ENCODE results near the gene DLGAP1. TPM values are rescaled to one million over a fixed set of nuclear protein-coding genes. Genes with fewer than 3 reads are reported as not detected.
"Not testable (repeated sequence)": the region's sequence is repeated elsewhere in the genome, so short reads cannot be mapped to it uniquely, and the experiment has no call there.

DLGAP1 gene
- total and polyA plus RNA-seq, 2 donors (not counting 1 experiment from before 2014, with no cell fraction given), result 0.07 to 0.61 TPM

DNA sequence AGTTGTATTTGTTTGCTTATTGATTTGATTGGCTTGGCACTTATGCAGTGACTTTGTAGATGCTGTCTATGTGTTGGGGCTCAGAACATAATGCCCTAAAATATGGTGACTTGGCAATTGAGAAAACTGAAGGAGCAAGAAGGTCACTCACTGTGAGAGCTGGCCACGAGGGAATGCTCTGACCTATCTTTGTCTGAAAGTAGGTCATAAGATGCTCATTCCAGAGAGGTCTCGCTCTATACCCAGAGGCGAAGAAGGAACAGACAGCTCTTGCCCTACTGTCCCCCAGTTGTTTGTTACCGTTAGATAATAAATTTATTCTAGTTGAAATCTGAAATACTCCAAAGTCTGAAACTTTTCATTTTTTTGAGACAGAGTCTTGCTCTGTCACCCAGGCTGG is 846.6 kb downstream of the DLGAP1 start:
- H3K79me2 ChIP-seq (ENCODE audit: control insufficient read depth, insufficient read depth, low read length), result no peaks in the 10 kb centered on the region
- H3K4me2 ChIP-seq (replicated peaks; ENCODE audit: low read depth, low read length, poor library complexity, severe bottlenecking), result no peak overlapping the region
- Mint-ChIP-seq H3K4me1 (peaks cover 2% of the 10 kb centered on the region), H3K27ac (no peak overlapping the region), H3K27me3 (no peaks in the 10 kb centered on the region), H3K4me3 (no peak overlapping the region), H3K9me3 (ENCODE audit: insufficient read depth) (no peaks in the 10 kb centered on the region)
- H3K4me3 ChIP-seq (ENCODE audit: control extremely low read depth in 1 of 5, extremely low read depth in 1 of 5, insufficient read depth in 1 of 5, low read depth in 2 of 5, low read length in 4 of 5), result no peak overlapping the region
- TF ChIP-seq, protein P1, sequence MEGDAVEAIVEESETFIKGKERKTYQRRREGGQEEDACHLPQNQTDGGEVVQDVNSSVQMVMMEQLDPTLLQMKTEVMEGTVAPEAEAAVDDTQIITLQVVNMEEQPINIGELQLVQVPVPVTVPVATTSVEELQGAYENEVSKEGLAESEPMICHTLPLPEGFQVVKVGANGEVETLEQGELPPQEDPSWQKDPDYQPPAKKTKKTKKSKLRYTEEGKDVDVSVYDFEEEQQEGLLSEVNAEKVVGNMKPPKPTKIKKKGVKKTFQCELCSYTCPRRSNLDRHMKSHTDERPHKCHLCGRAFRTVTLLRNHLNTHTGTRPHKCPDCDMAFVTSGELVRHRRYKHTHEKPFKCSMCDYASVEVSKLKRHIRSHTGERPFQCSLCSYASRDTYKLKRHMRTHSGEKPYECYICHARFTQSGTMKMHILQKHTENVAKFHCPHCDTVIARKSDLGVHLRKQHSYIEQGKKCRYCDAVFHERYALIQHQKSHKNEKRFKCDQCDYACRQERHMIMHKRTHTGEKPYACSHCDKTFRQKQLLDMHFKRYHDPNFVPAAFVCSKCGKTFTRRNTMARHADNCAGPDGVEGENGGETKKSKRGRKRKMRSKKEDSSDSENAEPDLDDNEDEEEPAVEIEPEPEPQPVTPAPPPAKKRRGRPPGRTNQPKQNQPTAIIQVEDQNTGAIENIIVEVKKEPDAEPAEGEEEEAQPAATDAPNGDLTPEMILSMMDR (IDR thresholded peaks at IDR 0.05), result no peak
- TF ChIP-seq EZH2 (IDR thresholded peaks at IDR 0.05; ENCODE audit: borderline replicate concordance, insufficient read depth, low read depth, low read length, poor library complexity, severe bottlenecking), result no peak
- H3K9me3 ChIP-seq (ENCODE audit: control extremely low read depth in 1 of 3, control insufficient read depth in 2 of 3, insufficient read depth in 1 of 3, low read length in 2 of 3), result no peaks in the 10 kb centered on the region
- H3K36me3 ChIP-seq (replicated peaks in 1 of 2; ENCODE audit: control extremely low read depth in 1 of 2, control insufficient read depth in 1 of 2, extremely low read depth in 1 of 2, insufficient read depth in 2 of 2, low read length in 1 of 2), result no peaks in the 10 kb centered on the region
- H2AFZ ChIP-seq (ENCODE audit: insufficient read depth, low read depth, low read length, poor library complexity, severe bottlenecking), result no peak overlapping the region
- H3K9ac ChIP-seq (ENCODE audit: low read length), result no peak overlapping the region
- no peak for ATAC-seq (ENCODE audit: low read depth)
- WGBS (ENCODE audit: insufficient coverage), result 89% methylated on average over 1 of the region's 4 CpGs
- no peaks in the 10 kb centered on the region for H4K20me1 ChIP-seq (ENCODE audit: control insufficient read depth, insufficient read depth, low read length, poor library complexity, severe bottlenecking)
- no peak overlapping the region for H3K27ac ChIP-seq (ENCODE audit: low read length in 2 of 2)
- peaks cover 22 to 27% of the 10 kb centered on the region in 2 donors for H3K4me1 ChIP-seq (ENCODE audit: control insufficient read depth in 2 of 2, insufficient read depth in 2 of 2, low read length in 2 of 2)
- DNase-seq, result no peak
- intact Hi-C loops (cut with micrococcal nuclease), result no loop called here
- ChIA-PET CTCF (interaction anchor here (0.6 to 2.5 kb wide), 4 partner anchors 12 to 58 kb away, joined by 3 to 12 read pairs (median 3); no protein-coding TSS in a partner anchor), POLR2A (interaction anchor here (0.6 kb wide), 1 partner anchor 640 kb away, joined by 3 read pairs; no protein-coding TSS in a partner anchor)
- H3K27me3 ChIP-seq (replicated peaks in 1 of 4; ENCODE audit: control extremely low read depth in 1 of 4, control insufficient read depth in 3 of 4, insufficient read depth in 4 of 4, low read length in 3 of 4), result no peaks in the 10 kb centered on the region

DNA sequence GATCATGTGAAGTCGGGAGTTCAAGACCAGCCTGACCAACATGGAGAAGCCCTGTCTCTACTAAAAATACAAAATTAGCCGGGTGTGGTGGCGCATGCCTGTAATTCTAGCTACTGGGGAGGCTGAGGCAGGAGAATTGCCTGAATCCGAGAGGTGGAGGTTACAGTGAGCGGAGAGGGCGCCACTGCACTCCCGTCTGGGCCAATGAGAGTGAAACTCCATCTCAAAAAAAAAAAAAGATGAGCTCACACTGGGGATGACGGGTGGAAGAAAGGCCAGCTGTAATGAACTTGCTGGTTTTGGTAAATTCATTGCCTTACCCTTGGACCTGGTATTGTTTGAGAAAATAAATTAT is 847.0 kb downstream of the DLGAP1 start:
- H3K4me3 Mint-ChIP-seq; H3K4me1 Mint-ChIP-seq; intact Hi-C loops (cut with micrococcal nuclease); H3K9ac ChIP-seq (ENCODE audit: low read length); ATAC-seq (ENCODE audit: low read depth); H3K27ac Mint-ChIP-seq; H3K4me2 ChIP-seq (replicated peaks; ENCODE audit: low read depth, low read length, poor library complexity, severe bottlenecking); H3K79me2 ChIP-seq (ENCODE audit: control insufficient read depth, insufficient read depth, low read length); H4K20me1 ChIP-seq (ENCODE audit: control insufficient read depth, insufficient read depth, low read length, poor library complexity, severe bottlenecking); H3K4me3 ChIP-seq (ENCODE audit: control extremely low read depth in 1 of 5, extremely low read depth in 1 of 5, insufficient read depth in 1 of 5, low read depth in 2 of 5, low read length in 4 of 5); H3K9me3 ChIP-seq (ENCODE audit: control extremely low read depth in 1 of 3, control insufficient read depth in 2 of 3, insufficient read depth in 1 of 3, low read length in 2 of 3); H3K27ac ChIP-seq (ENCODE audit: low read length in 2 of 2); DNase-seq; H3K9me3 Mint-ChIP-seq (ENCODE audit: insufficient read depth); H2AFZ ChIP-seq (ENCODE audit: insufficient read depth, low read depth, low read length, poor library complexity, severe bottlenecking); H3K36me3 ChIP-seq (replicated peaks in 1 of 2; ENCODE audit: control extremely low read depth in 1 of 2, control insufficient read depth in 1 of 2, extremely low read depth in 1 of 2, insufficient read depth in 2 of 2, low read length in 1 of 2); H3K27me3 ChIP-seq (replicated peaks in 1 of 4; ENCODE audit: control extremely low read depth in 1 of 4, control insufficient read depth in 3 of 4, insufficient read depth in 4 of 4, low read length in 3 of 4); H3K27me3 Mint-ChIP-seq: not testable (repeated sequence)
- WGBS (ENCODE audit: insufficient coverage), result 100% methylated on average over 4 of the region's 8 CpGs
- peaks cover 27 to 32% of the 10 kb centered on the region in 2 donors for H3K4me1 ChIP-seq (ENCODE audit: control insufficient read depth in 2 of 2, insufficient read depth in 2 of 2, low read length in 2 of 2)
- POLR2A ChIA-PET, result interaction anchor here (0.6 kb wide), 1 partner anchor 639 kb away, joined by 3 read pairs; no protein-coding TSS in a partner anchor
- CTCF ChIA-PET, result interaction anchor here (0.6 to 2.5 kb wide), 4 partner anchors 12 to 60 kb away, joined by 3 to 12 read pairs (median 3); no protein-coding TSS in a partner anchor
